MCF 10A (cell line): ENCODE data around the gene ABCC1. TPM values are rescaled to one million over a fixed set of nuclear protein-coding genes. Genes with fewer than 3 reads are reported as not detected.
A peak's percentile ranks its signal among the peaks of the same experiment; 100 is the strongest.

Source experiments
- BruUV-seq: library from RNA; stranded (reverse); fragments of 400-500 nt; replicated peaks from 2 replicates; lab custom pipeline; 2021; lab: Mats Ljungman, UMichigan
- CTCF ChIA-PET: fragments of 300-600 bp; sonication (Branson Sonifier 250); formaldehyde crosslinking; extraction: SDS; loops from one replicate; lab custom pipeline; 2021; ENCODE audit warnings: antibody characterized with exemption, inconsistent platforms; lab: Yijun Ruan, JAX
- POLR2A ChIA-PET: fragments of 300-600, 350-650 bp; sonication (Branson Sonifier 250); formaldehyde crosslinking; extraction: SDS; loops from one replicate; lab custom pipeline; 2020; ENCODE audit warnings: antibody characterized with exemption, inconsistent platforms; lab: Yijun Ruan, JAX
- DNase-seq: peaks from one replicate; pipeline ENCODE4 v3.0.0-alpha.2; 2018; ENCODE audit not compliant: unreplicated experiment
- H3K27ac Mint-ChIP-seq: one replicate; pipeline ENCODE4 v1.8.0; 2022; ENCODE audit warnings: mild to moderate bottlenecking, low read depth, mixed read lengths; ENCODE audit not compliant: unreplicated experiment
- H3K27me3 Mint-ChIP-seq: one replicate; pipeline ENCODE4 v1.8.0; 2022; ENCODE audit warnings: mixed read lengths; ENCODE audit not compliant: insufficient read depth, unreplicated experiment
- H3K36me3 Mint-ChIP-seq: one replicate; pipeline ENCODE4 v1.8.0; 2022; ENCODE audit warnings: mild to moderate bottlenecking, moderate library complexity, mixed read lengths; ENCODE audit not compliant: insufficient read depth, unreplicated experiment
- H3K4me1 Mint-ChIP-seq: one replicate; pipeline ENCODE4 v1.8.0; 2022; ENCODE audit warnings: mixed read lengths; ENCODE audit not compliant: insufficient read depth, unreplicated experiment
- H3K4me3 Mint-ChIP-seq: one replicate; pipeline ENCODE4 v1.8.0; 2022; ENCODE audit warnings: mild to moderate bottlenecking, moderate library complexity, mixed read lengths; ENCODE audit not compliant: unreplicated experiment
- H3K9me3 Mint-ChIP-seq: one replicate; pipeline ENCODE4 v1.8.0; 2022; ENCODE audit warnings: mixed read lengths; ENCODE audit not compliant: unreplicated experiment
- intact Hi-C: fragments of 100-400 bp; cut with micrococcal nuclease; formaldehyde crosslinking; loops from 2 replicates; pipeline ENCODE4 v1.14.1; 2022
- total RNA-seq: library from RNA; stranded (reverse); gene quantifications from 2 replicates; pipeline ENCODE4 v1.2.3, GENCODE V29; 2022
- TF ChIP-seq, protein P1 (sequence below): fragments of 200-600 bp; IDR thresholded peaks from one replicate; pipeline ENCODE4 v1.8.0; 2022; ENCODE audit warnings: antibody characterized with exemption, mild to moderate bottlenecking; ENCODE audit not compliant: unreplicated experiment

The ABCC1 gene
- total RNA-seq, 1 experiment from 2014 or later = 72.5 TPM

DNA sequence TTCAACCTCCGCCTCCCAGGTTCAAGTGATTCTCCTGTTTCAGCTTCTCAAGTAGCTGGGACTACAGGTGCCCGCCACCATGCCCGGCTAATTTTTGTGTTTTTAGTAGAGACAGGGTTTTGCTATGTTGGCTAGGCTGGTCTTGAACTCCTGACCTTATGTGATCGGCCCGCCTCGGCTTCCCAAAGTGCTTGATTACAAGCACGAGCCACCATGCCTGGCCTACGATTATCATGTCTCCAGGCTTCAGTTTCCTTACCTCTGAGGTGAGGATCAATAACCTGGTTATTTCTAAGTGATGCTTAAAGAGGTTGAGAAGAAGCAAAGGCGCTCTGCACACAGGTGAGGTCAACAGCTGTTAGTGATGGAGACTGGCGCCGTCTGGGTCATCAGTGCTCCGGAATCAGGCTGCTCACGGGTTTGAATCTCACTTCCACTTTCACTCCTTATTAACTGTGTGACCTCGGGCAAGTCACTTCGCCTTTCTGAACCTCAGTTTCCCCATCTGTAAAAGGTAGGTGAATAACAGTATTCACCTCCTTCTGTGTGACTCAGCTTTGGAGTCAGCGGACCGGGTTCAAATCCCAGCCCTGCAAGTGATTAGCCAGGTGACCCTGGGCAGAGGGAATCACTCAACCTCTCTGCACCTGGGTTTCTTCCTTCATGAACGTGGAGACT is 745 bp upstream of the ABCC1 start:
- Mint-ChIP-seq H3K9me3 (no peaks in the 10 kb centered on the region), H3K27ac (peak overlapping the region; percentile 35), H3K4me3 (peak overlapping the region; percentile 68), H3K36me3 (peaks cover 4% of the 10 kb centered on the region), H3K27me3 (no peaks in the 10 kb centered on the region), H3K4me1 (peaks cover 23% of the 10 kb centered on the region)
- no peak for DNase-seq
- intact Hi-C loops = no loop called here
- ChIA-PET POLR2A (interaction anchor here (1.1 to 2.7 kb wide), 5 partner anchors 18 to 73 kb away, joined by 3 to 13 read pairs (median 9); partner anchors contain the start of gene CEP20), CTCF (interaction anchor here (0.7 to 4.1 kb wide), 3 partner anchors 23 to 74 kb away, joined by 3 to 16 read pairs (median 3); no protein-coding TSS in a partner anchor)
- TF ChIP-seq, protein P1, sequence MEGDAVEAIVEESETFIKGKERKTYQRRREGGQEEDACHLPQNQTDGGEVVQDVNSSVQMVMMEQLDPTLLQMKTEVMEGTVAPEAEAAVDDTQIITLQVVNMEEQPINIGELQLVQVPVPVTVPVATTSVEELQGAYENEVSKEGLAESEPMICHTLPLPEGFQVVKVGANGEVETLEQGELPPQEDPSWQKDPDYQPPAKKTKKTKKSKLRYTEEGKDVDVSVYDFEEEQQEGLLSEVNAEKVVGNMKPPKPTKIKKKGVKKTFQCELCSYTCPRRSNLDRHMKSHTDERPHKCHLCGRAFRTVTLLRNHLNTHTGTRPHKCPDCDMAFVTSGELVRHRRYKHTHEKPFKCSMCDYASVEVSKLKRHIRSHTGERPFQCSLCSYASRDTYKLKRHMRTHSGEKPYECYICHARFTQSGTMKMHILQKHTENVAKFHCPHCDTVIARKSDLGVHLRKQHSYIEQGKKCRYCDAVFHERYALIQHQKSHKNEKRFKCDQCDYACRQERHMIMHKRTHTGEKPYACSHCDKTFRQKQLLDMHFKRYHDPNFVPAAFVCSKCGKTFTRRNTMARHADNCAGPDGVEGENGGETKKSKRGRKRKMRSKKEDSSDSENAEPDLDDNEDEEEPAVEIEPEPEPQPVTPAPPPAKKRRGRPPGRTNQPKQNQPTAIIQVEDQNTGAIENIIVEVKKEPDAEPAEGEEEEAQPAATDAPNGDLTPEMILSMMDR = no peak
- TSS peak; percentile 65 for BruUV-seq

GRCh38 chr16:15950161-15950854 is 892 bp downstream of the ABCC1 start:
- TF ChIP-seq, protein P1 = no peak
- intact Hi-C loops = loop anchor here (1.0 to 5.0 kb wide), 2 partner anchors 76 to 77 kb away; no protein-coding TSS in a partner anchor
- Mint-ChIP-seq H3K27ac (peak overlapping the region; percentile 92), H3K27me3 (no peaks in the 10 kb centered on the region), H3K36me3 (peaks cover 4% of the 10 kb centered on the region), H3K4me3 (peak overlapping the region; percentile 87), H3K9me3 (no peaks in the 10 kb centered on the region), H3K4me1 (peaks cover 23% of the 10 kb centered on the region)
- CTCF ChIA-PET = interaction anchor here (0.5 to 1.3 kb wide), 5 partner anchors 45 to 156 kb away, joined by 3 to 11 read pairs (median 3); no protein-coding TSS in a partner anchor
- no TSS peak for BruUV-seq
- peak; percentile 47 for DNase-seq
- POLR2A ChIA-PET = interaction anchor here (0.7 to 3.7 kb wide), 18 partner anchors 9 to 307 kb away, joined by 3 to 32 read pairs (median 5); partner anchors contain the start of genes CEP20 and MARF1

DNA sequence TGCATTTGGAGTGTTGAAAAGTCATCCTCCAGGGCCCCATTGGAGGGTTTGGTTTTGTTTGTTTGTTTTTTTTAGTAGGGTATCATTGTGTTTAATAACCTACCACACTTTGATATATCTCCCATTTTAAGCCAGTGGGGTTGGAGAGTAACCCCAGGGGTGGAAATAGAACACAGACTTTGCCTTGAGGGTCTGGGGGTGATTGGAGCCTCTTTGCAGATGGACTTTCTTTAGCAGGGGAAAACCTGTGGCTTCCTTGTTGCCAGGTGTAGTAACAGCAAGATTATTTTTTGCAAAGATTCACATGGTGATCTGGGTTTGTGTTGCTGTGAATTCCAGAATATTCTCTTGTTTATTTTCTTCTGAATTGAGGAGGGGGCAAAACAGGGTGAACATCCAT is 1.5 kb downstream of the ABCC1 start:
- CTCF ChIA-PET = interaction anchor here (1.0 to 1.3 kb wide), 3 partner anchors 46 to 92 kb away, joined by 3 to 11 read pairs (median 3); no protein-coding TSS in a partner anchor
- Mint-ChIP-seq H3K36me3 (peaks cover 4% of the 10 kb centered on the region), H3K27ac (peak overlapping the region; percentile 92), H3K4me3 (peak overlapping the region; percentile 87), H3K4me1 (peaks cover 23% of the 10 kb centered on the region), H3K9me3 (no peaks in the 10 kb centered on the region), H3K27me3 (no peaks in the 10 kb centered on the region)
- no peak for DNase-seq
- BruUV-seq = TSS peak; percentile 33
- intact Hi-C loops = loop anchor here (1.0 to 5.0 kb wide), 2 partner anchors 76 to 77 kb away; no protein-coding TSS in a partner anchor
- POLR2A ChIA-PET = interaction anchor here (0.8 to 3.7 kb wide), 17 partner anchors 8 to 308 kb away, joined by 3 to 32 read pairs (median 5); partner anchors contain the start of genes CEP20 and MARF1
- TF ChIP-seq, protein P1 = no peak
